HG03457 (cell line): ENCODE results near the gene ZNF496.
"Not testable (repeated sequence)": the region's sequence is repeated elsewhere in the genome, so short reads cannot be mapped to it uniquely, and the experiment has no call there.

Source experiments
- ATAC-seq: cut with Tn5 transposase; IDR thresholded peaks from one replicate; pipeline ENCODE4 v1.9.1; 2021; ENCODE audit warnings: moderate number of reproducible peaks; ENCODE audit not compliant: unreplicated experiment

The ZNF496 gene

DNA sequence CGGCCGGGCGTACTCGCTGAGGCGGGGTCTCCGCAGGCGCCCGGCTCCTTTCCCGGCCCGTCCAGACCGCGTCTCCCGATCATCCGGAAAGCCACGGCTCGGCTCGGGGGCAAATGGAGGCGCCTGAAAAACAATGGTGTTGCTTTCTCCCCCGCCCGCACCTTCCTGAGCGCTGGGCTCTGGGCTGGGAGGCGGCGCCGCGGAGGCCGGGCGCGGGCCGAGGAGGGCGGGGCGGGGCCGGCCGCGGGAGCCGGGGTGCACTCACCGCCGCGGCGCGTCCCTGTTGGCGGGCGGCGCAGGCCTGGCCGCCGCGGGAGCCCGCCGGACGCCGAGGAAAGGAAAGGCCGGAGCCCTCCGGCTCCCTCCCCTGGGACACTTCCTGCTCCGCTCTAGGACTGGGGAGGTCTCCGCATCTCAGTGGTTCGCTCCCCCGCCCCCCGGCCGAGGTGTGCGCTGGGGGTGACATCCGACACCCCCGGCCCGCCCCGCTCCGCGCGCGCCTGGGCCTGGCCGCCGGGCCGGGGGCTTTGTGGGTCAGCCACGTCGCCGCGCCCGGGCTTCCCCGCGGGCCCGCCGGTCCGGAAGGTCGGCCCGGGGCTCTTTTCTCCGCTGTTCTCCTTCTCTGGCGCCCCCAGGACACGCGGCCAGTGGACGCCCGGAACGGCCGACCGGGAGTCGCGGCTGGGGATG is at the start of gene ZNF496:
Gene ZNF496, minus strand, starts transcription at position 343 of the 690 bp plus-strand sequence. CDS start 2,289 bp downstream, outside the sequence.
- peak; percentile 60 for ATAC-seq

DNA sequence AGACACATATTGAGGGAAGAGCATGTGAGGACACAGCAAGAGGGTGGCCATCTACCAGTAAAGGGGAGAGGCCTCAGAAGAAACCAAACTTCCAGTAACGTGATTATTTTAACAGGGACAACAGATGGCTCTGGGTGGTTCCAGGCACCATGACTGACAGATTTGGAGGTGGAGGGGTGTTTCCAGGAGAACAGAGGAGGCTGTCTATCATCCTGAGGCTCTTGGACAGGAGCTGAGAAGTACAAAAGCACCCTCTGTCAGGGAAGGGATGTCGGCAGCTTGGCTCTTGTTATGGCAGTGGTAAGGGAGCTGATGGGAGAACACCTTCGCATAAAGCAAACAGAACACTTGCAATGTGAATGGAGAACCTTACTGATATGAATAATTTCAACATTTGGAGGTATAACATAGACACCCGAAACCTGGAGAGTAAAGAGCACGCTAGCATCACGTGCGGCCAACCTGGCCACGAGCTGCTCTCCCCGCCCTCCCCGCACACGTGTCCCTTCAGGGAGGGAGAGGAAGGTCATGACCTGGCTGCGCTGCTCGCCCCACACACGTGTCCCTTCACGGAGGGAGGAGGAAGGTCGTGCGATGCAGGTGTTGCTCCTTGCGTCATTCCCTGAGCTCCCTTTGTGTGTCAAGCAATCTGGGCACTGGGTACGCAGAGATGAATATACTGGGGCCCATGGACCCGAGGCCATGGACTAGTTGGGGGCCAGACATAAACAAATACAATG is 46.8 kb upstream of the ZNF496 start:
- ATAC-seq, result no peak

DNA sequence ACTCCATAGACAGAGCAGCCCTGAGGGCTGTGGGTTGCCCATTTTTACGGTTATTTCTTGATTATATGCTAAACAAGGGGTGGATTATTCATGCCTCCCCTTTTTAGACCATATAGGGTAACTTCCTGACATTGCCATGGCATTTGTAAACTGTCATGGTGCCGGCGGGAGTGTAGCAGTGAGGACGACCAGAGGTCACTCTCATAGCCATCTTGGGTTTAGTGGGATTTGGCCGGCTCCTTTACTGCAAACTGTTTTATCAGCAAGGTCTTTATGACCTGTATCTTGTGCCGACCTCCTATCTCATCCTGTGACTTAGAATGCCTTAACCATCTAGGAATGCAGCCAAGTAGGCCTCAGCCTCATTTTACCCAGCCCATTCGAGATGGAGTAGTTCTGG is 46.0 kb upstream of the ZNF496 start:
- not testable (repeated sequence) for ATAC-seq

- no peak for ATAC-seq
These were observed 45.0 kb upstream of the ZNF496 start for GRCh38 chr1:247376659-247377058.

DNA sequence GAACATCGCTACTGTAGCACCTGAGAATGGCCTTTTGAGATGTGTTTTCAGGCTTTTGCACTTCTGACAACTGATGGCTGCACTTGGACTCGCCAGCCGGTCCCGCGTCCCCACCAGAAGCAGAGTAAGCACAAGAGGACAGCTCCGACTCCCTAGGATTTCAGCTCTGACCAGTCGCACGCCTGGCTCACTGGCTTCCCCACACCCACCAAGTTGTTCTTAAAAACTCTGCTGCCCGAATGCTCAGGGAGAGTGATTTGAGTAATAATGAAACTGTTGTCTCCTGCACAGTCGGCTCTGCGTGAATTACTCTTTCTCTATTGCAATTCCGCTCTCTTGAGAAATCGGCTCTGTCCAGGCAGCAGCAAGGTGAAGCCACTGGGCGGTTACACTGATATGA is 44.1 kb upstream of the ZNF496 start:
- no peak for ATAC-seq

- ATAC-seq, result not testable (repeated sequence)
These were observed 43.1 kb upstream of the ZNF496 start for GRCh38 chr1:247374651-247375334.

GRCh38 chr1:247373721-247374141 is 42.1 kb upstream of the ZNF496 start:
- peak; percentile 58 for ATAC-seq

GRCh38 chr1:247371801-247372259 is 40.2 kb upstream of the ZNF496 start:
- no peak for ATAC-seq

DNA sequence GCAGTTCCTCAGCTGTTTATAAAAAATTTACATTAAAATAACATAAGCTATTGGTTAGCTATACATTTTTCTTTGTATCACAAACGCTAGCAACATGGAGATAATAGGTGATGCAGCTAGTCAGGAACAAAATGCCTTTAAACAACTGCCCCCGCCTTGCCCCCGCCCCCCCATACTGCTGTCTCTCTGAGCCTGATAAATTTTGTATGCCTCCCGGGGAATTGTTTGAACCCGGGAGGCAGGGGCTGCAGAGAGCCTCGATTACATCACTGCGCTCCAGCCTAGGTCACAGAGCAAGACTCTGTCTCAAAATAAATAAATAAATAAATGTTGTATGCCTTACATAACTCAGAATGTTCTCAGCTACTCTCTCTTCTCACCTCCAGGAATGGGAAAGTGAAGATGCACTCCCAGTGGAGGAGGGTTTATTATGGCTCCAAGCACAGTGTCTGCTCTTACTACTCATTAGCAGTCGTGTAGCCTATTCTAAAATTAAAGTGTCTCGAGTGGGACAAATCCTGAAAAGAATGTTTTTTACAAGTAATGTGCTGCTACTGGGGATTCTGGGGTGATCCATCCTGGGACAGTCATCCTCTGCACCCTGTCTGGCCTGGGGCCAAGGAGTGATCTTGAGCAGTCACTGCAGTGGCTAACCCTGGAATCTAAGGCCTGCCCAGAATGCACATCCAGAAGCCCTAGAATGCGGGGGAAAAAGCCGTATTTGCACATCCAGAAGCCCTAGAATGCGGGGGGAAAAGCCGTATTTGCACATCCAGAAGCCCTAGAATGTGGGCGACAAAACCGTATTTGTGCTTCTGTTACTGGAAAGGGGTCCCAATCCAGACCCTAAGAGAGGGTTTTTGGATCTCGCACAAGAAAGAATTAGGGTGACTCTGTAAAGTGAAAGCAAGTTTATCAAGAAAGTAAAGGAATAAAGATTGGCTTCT is 39.4 kb upstream of the ZNF496 start:
- ATAC-seq, result no peak

DNA sequence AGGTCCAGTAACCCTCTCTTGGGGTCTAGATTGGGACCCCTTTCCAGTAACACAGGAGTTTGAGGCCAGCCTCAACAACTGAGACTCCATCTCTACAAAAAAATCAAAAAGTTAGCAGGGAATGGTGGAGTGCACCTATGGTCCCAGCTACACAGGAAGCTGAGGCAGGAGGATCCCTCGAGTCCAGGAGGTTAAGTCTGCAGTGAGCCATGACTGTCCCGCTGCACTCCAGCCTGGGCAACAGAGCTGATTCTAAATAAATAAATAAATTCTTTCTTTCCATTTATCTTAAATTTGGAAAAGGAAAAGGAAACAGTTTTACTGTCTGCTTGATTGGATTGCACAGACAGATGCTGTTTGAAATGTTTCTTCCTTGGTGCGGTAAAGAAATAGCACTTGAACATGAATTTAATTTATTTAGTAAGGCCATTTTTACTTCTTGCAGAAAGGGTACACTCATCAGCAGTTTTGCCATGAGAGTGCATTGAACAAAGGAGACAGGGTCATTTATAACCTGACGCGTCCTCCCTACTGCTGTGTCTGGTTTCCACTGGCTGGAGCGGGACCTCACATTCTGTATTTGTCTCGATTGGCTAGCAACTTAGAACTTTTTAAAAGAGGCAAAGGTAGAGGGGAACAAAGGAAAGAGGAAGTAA is 37.0 kb upstream of the ZNF496 start:
- no peak for ATAC-seq

DNA sequence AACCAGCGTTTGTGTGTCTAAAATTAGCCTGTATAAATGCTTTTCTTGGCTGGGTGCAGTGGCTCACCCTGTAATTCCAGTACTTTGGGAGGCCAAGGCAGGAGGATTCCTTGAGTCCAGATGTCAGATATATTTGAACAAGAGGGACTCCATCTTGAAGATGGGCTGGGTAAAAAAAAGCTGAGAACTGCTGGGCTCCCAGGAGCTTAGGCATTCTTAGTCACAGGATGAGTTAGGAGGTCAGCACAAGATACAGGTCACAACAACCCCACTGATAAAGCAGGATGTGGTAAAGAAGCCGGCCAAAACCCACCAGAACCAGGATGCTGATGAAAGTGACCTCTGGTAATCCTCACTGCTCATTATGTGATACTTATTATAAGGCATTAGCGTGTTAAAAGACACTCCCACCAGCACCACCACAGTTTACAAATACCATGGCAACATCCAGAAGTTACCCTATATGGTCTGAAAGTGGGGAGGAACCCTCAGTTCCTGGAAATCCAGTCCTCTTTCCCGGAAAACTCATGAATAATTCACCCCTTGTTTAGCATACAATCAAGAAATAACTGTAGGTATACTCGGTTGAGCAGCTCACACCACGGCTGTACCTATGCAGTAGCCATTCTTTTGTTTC is 36.2 kb upstream of the ZNF496 start:
- ATAC-seq, result no peak

- no peak for ATAC-seq
These were observed 35.4 kb upstream of the ZNF496 start for GRCh38 chr1:247366926-247367645.

DNA sequence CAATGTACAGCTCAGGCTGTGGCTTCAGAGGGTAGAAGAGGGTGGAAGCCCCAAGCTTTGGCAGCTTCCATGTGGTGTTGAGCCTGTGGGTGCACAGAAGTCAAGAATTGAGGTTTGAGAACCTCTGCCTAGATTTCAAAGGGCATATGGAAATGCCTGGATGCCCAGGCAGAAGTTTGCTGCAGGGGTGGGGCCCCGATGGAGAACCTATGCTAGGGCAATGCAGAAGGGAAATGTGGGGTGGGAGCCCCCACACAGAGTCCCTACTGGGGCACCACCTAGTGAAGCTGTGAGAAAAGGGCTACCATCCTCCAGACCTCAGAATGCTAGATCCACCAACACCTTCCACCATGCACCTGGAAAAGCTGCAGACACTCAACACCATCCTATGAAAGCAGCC is 34.7 kb upstream of the ZNF496 start:
- not testable (repeated sequence) for ATAC-seq

- no peak for ATAC-seq
These were observed 33.4 kb upstream of the ZNF496 start for GRCh38 chr1:247365023-247365422.

DNA sequence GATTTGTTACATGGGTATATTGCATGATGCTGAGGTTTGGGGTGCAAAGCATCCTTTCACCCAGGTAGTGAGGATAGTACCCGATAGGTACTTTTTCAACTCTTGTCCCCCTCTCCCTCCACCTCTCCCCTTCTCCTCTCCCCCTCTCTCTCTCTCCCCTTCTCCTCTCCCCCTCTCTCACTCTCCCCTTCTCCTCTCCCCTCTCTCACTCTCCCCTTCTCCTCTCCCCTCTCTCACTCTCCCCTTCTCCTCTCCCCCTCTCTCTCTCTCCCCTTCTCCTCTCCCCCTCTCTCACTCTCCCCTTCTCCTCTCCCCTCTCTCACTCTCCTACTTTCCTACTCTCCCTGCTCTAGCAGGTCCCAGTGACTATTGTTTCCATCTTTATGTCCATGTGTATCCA is 31.3 kb upstream of the ZNF496 start:
- not testable (repeated sequence) for ATAC-seq

GRCh38 chr1:247362153-247362552 is 30.5 kb upstream of the ZNF496 start:
- no peak for ATAC-seq

GRCh38 chr1:247360991-247361731 is 29.5 kb upstream of the ZNF496 start:
- no peak for ATAC-seq
